HG02943 (cell line): Measurements from ENCODE around the gene DTL.

Experiments used
- ATAC-seq: cut with Tn5 transposase; IDR thresholded peaks from one replicate; pipeline ENCODE4 v1.9.1; 2021; ENCODE audit warnings: mild to moderate bottlenecking, low read depth, moderate library complexity; ENCODE audit not compliant: unreplicated experiment

Gene DTL

DNA sequence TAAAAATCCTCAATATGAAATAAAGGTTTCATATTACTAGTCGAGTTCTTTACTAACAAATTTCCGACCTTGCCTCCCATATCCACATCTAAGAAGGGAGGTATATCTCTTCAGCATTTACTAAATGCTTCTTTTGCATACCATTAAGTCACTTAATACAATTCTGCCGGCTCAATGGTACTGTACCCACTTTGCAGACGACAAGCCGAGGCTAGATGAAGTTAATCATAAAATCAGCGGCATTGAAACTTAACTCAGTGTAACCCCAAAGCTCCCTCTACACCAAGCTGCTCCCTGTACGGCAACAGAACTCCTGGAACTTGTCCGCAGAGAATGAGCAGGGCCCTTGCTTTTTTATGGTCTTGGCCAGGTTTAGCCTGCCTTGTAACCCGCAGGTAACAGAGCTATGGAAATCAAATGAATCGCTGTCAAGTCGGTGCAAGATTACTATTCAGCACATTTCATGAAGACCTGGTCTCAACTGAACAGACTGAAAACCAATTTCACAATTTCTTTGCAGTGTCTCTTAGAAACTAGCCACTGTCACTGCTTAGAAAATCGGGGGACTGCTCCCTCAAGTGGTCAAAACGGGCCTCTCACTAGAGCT lies 929 bp upstream of the DTL start:
- ATAC-seq = peak; percentile 2

DNA sequence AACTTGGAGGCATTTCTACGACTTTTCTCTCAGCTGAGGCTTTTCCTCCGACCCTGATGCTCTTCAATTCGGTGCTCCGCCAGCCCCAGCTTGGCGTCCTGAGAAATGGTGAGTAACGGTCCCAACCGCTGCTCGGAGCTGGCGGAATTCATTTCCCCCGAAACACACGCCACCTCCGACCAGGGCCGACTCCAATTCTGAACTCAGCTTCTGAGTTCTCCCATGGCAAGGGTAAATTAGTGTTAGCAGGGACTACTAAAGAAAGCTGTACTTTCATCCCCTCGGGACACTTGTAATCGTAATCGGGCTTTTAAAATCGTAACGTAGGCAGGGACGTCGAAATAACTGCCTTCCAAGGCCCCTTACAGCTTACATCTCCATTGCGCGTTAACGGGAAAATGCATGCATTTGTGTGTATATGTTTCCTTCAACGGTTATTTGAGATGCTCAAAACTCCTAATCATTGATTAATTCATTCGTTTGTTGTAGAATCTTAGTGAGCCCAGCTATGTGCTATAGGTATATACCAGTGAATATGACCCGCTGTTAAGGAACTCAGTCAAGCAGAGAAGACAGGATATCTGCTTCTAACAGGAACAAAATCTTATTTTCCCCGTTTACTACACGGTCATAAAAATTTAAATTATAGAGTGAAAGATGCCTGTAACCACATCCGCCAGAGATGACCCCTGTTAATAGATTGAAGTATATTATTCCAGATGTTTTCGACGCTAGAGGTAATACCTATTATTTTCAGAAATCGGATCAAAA lies 472 bp downstream of the DTL start:
- ATAC-seq = peak; percentile 9

DNA sequence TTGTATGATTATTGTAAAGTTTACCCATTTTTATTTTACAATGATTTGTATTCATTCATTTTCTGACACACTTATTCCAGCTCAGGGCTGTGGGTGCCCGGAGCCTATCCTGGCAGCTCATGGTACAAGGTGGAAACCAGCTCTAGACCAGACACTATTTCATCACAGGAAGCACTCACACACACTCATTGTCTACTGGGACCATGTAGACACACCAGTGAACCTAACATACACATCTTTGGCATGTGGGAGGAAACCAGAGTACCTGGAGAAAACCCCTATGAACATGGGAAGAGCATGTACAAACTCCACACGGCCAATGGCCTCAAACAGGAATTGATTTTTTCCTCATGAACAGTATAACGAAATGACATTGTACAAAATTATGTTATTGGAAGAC lies 2.4 kb downstream of the DTL start:
- no peak for ATAC-seq

DNA sequence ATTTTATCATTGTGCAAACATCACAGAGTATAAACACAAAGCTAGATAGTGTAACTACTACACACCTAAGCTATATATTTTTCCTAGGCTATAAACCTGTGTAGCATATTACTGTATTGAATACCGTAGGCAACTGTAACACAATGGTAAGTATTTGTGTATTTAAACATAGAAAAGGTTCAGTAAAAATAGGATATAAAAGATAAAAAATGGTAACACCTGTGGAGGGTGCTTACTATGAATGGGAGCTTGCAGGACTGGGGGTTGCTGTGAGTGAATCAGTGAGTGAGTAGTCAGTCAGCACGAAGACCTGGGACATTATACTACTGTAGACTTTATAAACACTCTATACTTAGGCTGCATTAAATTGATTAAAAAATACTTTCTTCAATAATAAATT lies 4.1 kb downstream of the DTL start:
- ATAC-seq = no peak

DNA sequence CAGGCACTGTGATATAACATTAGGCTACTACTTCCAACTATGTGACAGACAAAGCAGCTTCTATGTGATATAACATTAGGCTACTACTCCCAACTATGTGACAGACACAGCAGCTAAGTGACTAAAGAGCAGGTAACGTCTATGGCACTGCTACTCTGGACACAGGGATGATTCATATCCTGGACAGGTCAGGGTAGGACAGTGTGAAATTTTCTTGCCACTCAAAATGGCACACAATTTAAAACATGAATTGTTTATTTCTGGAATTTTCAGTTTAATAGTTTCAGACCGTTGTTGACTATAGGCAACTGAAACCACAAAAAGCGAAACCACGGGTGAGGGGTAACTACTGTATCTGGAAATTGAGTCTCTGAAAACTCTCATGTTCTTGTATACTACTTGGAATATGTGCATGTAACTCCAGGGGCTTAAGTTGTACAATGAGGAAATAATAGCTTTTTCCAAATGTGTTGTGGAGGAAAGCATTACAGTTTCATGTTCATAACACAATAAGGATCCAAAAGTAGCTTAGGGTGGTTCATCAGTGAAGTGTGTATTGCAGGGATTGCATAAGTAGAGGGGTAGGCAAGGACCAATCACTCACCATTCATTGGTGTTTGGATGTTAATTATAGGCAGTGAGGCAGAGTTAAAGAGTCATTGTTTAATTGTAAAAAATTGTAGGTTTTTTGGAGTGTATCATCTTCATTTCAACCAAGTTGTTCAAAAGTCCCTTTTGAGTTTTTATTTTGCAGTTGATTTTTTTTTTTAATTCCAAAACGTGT lies 5.3 kb downstream of the DTL start:
- no peak for ATAC-seq

DNA sequence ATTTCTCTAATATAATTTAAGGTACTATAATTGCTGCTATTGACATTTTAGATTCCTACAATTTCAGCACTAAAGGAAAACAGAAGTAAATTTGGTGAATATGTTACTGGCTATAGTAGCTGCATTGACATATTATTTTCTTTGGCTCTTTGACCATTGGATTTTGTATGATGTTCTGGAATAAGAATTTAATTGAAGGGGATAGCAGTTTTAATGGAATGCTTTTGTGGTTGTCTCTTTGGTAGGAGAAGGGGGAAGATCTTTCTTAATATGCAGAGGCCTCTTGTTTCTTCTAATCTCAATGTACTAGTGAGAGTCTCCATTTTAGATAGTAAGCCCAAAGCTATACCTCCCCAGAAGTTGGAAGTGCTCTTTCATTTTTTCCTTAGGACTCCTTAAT lies 6.9 kb downstream of the DTL start:
- ATAC-seq = no peak

DNA sequence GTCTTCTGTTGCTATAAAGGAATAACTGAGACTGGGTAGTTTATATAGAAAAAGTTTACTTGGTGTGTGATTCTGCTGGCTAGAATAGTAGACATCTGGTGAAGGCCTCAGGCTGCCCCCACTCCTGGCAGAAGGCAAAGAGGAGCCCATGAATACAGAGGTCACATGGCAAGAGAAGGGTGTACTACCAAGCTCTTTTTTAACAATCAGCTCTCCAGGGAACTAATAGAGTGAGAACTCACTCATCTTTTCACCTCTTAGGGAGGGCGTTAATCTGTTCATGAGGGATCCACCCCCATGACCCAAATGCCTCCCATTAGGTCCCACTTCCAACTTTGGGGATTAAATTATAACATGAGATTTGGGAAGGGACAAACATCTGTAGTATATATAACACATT lies 9.3 kb downstream of the DTL start:
- no peak for ATAC-seq

DNA sequence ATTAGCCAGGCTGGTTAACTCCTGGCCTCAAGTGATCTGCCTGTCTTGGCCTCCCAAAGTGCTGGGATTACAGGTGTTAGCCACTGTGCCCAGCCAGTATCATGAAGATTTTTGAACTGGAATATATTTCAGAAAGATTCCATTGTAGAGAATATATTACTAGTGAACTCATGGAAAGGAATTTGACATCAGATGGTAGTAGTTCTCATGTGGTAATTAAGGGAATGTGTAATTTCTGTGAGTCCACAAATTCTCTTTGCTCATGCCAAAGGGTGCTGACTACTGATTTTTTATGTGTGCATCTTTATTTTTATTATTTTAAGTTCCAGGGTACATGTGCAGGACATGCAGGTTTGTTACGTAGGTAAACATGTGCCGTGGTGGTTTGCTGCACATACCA lies 10.4 kb downstream of the DTL start:
- ATAC-seq = no peak

DNA sequence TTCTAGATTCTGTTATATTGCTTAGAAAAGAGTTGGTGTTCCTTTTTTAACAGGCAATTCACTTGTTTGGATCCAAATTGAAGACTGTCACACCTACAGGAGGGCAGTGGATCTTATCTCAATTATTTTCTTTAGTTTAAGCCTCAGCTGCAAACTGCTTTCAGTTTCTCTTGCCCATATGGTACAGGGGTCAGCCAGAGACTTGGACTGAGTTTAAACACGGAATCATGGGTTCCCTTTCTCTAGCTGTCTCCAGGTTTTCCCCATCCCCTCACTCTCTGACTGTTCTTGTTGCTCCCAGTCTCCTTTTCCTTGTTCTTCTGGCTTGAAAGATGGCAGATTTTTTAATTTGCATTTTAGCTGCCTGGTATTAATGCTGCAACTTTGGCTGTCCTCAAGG lies 18.4 kb downstream of the DTL start:
- ATAC-seq = no peak

DNA sequence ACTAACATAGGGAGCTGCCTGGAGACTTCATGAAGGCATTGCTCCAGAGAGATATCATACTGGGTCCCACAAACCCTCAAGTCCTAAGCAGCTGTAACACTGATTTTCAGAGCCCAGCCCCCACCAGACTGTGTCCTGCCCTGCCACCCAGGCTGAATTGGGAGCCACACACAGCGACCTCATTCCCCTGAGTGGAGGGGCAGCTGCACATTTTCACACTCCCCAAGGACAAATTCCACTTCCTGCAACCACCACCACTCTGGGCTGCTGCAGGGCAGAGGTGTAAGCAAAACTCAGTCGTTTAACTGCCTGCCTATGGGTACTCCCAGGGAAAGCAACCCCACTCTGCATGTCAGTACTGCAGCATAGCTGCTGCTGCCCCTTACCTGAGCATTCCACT lies 19.8 kb downstream of the DTL start:
- ATAC-seq = no peak

DNA sequence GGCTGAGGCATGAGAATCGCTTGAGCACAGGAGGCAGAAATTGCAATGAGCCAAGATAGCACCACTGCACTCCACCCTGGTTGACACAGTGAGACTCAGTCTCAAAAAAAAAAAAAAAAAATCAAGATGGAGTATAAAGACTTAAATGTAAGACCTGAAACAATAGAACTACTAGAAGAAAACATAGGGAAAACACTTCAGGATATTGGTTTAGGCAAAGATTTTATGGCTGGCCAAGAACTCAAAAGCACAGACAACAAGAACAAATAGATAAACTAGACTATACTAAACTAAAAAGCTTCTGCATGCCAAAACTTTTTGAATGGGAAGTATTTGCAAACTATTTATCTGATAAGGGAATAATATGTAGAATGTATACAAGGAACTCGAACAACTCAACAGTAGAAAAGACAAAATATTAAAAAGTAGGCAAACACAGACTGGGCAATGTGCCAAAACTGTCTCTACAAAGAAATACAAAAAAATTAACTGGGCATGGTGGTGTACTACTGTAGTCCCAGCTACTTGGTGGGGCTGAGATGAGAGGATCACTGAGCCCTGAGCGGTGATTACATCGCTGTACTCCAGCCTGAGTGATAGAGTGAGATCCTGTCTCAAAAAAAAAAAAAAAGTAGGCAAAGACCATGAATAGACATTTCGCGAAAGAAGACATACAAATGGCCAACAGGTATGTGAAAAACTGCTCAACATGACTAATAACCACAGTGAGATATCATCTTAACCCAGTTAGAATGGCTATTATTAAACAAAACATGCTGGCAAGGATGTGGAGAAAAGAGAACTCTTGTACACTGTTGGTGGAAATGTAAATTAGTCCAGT lies 25.3 kb downstream of the DTL start:
- no peak for ATAC-seq

DNA sequence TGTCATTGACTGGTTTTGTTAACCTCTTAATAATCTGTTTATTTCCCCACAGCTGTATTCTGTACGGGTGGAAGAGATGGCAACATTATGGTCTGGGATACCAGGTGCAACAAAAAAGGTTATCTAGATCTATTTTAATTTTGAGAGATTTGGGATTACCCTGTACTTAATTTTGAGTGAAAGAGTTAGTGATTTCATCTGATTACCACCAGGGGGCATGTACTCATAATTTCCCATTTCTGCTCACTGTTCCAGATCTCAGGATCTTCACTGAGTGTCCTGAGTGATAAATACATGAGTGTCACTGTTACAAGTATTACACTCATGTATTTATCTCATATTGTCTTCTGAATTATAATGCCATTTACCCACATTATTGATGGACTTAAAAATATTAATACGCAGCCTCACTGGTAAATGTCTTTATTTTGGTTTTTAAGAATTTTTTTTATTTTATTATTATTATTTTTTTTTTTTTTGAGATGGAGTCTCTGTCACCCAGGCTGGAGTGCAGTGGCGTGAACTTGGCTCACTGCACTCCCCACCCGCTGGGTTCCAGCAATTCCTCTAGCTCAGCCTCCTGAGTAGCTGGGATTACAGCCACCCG lies 27.4 kb downstream of the DTL start:
- no peak for ATAC-seq

DNA sequence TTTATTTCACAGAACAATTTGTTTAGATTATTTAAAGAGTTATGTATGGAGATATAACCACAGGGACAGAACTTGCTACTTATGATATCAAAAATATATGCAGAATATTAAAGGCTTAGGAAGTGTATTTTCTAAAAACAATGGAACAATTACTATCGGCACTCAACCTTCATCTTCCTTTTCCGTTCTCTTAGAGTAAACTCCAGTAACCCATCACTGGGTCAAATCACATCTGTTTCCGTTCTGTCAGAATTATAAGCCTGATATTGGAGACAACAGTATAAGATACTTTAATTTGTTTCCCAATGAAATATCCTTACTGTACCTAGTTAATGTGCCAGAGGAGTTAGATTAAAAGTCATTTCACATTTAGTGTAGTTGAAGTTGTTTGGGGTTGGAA lies 32.2 kb downstream of the DTL start:
- no peak for ATAC-seq

DNA sequence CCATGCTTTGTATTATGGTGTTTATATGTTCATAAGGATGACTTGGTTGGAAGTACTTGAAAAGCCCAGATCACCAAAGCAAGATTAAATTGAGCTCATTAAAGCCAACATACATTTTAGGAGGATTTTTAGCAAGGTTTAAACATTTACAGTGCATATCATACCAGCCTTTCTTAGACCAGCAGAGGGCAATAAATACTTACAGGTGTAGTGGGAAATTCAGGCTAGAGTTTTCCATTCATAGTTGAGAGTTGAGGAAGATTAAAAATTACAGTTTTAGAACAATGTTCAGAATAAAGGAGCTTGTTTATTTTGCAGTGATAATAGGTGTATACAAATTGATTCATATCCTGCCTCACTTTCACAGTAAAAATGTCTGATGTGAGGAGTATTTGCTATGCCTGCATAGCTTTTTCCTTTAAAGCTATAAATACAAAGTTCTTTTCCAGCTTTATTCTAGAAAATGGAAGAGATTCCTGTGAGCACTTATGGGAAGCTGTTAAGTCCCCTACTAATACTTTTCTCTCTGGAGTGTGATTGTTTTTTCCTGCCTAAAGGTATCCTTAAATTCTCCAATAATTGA lies 35.3 kb downstream of the DTL start:
- ATAC-seq = no peak

DNA sequence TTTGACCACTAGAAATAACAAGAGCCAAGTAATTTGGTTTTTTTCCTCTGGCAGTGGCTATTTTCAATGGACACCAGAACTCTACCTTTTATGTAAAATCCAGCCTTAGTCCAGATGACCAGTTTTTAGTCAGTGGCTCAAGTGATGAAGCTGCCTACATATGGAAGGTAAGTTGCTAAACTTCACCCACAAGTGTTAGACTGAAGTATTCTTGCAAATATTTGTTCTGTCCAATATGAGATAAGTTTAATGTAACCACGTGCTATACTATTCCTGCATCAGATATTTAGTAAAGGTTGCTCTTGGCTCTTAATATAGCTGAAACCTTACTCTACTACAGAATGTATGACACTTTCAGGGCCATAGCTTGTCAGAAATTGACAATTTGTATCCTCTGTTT lies 36.5 kb downstream of the DTL start:
- no peak for ATAC-seq

DNA sequence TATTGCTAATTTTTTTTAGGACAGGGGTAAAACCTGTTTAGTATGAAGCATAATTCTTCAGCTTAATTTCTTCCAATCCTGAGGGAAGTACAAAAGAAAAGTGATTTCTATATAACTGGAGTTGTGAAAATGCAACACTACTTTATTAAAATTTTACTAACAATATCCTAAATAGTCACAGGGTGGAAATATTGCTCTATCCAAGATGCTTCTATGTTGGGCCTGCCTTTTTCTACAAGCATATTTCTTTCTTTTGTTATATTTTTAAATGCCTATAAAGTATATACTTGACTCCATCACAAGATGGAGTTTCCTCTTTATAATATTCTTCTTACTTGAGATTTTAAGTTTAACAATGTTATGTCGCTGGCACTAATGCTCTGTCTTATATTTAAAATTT lies 37.9 kb downstream of the DTL start:
- ATAC-seq = no peak

DNA sequence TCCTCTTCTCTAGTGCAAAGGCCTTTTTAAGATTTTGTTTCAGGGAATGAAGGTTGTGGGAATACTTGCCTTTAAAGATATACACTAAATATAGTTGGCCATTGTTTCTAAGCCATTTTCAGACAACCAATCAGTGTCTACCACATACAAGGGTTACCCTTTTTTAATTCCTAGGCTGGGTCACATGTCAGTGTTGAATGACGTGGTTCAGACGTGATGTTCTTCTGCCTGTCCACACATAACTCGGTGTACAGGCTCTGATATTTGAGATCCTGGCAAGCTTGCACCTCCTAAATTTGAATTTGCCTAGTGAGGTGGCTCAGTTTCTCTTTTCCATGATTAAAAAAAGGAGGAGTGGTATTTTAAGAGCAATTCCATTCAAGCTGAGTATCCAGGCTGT lies 38.8 kb downstream of the DTL start:
- ATAC-seq = no peak

DNA sequence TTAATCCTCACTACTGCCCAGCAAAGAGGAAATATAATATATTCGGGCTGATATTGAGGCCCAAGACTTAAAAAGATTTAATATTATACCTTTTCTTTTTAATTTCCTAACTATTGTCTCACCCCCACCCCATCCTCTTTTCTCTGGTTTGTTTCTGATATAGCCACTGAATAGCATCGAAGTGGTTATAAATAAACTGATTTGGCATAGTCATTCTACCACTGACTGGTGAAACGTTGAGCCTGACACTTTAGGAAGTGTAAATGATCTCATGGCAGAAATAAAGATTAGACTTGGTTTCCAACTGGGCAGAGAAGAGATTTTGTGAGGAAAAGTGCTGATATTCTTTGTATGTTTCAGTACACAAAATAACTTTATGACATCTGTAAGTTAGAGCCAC lies 39.3 kb downstream of the DTL start:
- no peak for ATAC-seq

DNA sequence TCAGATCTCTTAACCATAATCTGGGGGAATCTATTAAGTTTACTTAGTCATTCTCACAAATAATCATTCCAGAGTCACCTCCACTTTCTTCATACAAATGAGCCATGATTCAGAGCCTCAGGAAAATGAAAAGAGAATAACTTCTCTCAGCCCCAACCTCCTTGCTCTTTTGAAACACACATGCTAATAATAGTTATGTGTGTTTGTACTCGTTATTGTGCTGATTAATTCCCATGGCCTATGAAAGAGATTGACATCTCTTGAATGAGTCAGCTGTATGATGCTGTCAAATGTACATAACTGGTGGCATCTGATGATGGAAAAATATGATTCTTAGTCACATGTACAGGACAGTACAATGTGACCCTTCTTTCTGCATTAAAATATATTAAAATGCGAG lies 41.5 kb downstream of the DTL start:
- no peak for ATAC-seq

DNA sequence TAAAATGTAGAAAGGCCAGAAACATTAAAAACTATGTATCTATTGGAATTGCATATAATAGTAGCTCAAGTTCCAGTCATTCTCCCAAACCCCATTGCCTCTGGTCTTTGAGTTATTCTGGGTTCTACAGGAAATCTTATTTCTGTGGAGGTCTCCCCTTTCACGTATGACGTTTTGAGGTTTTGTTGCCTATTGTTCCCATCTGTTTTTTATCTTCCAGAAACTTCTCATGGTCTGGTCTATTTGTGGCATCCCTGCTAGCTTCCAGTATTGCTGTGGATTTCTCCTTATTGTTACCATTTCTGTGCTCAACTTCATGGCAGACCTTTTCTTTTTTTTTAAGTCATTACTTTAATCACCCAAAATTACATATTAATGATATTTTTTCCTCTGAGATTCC lies 43.3 kb downstream of the DTL start:
- no peak for ATAC-seq
